Measurements from ENCODE around the gene GABRB1. TPM values are rescaled to one million over a fixed set of nuclear protein-coding genes. Genes with fewer than 3 reads are reported as not detected.

GABRB1 gene
- total RNA-seq, 1 experiment from 2014 or later: not detected

DNA sequence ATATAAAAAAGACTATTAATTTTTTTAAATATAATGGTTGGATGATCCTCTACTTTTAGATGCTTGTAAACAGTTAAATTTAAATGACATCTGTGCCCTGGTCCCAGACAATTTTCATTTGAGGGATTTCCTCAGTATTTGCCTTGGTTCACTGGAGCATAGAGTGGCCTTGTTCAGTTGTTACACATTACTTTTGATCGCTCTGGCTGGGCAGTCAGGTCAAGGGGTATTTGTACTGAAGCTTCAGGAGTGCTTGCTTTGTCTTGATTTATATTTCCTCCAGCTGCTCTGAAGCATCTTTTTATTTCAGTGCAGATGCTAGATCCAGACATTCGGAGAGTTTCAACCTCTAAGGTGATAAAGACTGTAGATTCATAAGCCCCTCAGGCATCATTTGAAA lies 382.2 kb downstream of the GABRB1 start:
- CTCF ChIA-PET: no interaction called here

More for the DNA sequence above, 382.2 kb downstream of the GABRB1 start:
- TF ChIP-seq EZH2phosphoT487 (IDR thresholded peaks at IDR 0.05; ENCODE audit: borderline replicate concordance) (no peak), SIN3A (IDR thresholded peaks at IDR 0.05; ENCODE audit: low read depth) (no peak), ZFX (IDR thresholded peaks at IDR 0.05) (no peak), YY1 (IDR thresholded peaks at IDR 0.05; ENCODE audit: extremely low read depth, insufficient replicate concordance, low read depth, low read length) (no peak), SP1 (IDR thresholded peaks at IDR 0.05; ENCODE audit: low read depth) (no peak), FOSL1 (IDR thresholded peaks at IDR 0.05; ENCODE audit: low read depth) (no peak), SRF (IDR thresholded peaks at IDR 0.05; ENCODE audit: low read depth) (no peak), CTCF (IDR thresholded peaks at IDR 0.05 in 2 of 3, conservative IDR thresholded peaks at IDR 0.05 in 1 of 3; ENCODE audit: borderline replicate concordance in 1 of 3, insufficient read depth in 1 of 3, low read depth in 2 of 3, low read length in 2 of 3) (no peak), TCF7L2 (IDR thresholded peaks at IDR 0.05; ENCODE audit: borderline replicate concordance, extremely low read depth, insufficient read depth, insufficient read length) (no peak), ELF1 (IDR thresholded peaks at IDR 0.05; ENCODE audit: borderline replicate concordance, low read depth) (no peak), EZH2 (IDR thresholded peaks at IDR 0.05) (no peak), ZNF274 (IDR thresholded peaks at IDR 0.05; ENCODE audit: low read depth, low read length) (no peak), REST (IDR thresholded peaks at IDR 0.05; ENCODE audit: low read depth) (no peak), JUND (IDR thresholded peaks at IDR 0.05) (no peak), CEBPB (IDR thresholded peaks at IDR 0.05; ENCODE audit: low read depth) (no peak), POLR2AphosphoS5 (IDR thresholded peaks at IDR 0.05; ENCODE audit: low read depth, low read length) (no peak)
- TF ChIP-seq, protein P1, sequence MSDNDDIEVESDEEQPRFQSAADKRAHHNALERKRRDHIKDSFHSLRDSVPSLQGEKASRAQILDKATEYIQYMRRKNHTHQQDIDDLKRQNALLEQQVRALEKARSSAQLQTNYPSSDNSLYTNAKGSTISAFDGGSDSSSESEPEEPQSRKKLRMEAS (IDR thresholded peaks at IDR 0.05): no peak
- TF ChIP-seq, protein P2, sequence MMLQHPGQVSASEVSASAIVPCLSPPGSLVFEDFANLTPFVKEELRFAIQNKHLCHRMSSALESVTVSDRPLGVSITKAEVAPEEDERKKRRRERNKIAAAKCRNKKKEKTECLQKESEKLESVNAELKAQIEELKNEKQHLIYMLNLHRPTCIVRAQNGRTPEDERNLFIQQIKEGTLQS (IDR thresholded peaks at IDR 0.05): no peak
- TF ChIP-seq, protein P3, sequence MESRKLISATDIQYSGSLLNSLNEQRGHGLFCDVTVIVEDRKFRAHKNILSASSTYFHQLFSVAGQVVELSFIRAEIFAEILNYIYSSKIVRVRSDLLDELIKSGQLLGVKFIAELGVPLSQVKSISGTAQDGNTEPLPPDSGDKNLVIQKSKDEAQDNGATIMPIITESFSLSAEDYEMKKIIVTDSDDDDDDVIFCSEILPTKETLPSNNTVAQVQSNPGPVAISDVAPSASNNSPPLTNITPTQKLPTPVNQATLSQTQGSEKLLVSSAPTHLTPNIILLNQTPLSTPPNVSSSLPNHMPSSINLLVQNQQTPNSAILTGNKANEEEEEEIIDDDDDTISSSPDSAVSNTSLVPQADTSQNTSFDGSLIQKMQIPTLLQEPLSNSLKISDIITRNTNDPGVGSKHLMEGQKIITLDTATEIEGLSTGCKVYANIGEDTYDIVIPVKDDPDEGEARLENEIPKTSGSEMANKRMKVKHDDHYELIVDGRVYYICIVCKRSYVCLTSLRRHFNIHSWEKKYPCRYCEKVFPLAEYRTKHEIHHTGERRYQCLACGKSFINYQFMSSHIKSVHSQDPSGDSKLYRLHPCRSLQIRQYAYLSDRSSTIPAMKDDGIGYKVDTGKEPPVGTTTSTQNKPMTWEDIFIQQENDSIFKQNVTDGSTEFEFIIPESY (IDR thresholded peaks at IDR 0.05; ENCODE audit: extremely low read depth, insufficient replicate concordance, low read length): no peak
- Histone ChIP-seq H3K27ac (ENCODE audit: low read depth, low read length) (no peak overlapping the region), H2AFZ (ENCODE audit: low read depth, low read length, poor library complexity, severe bottlenecking) (no peak overlapping the region), H3K4me1 (ENCODE audit: control insufficient read depth in 1 of 2, insufficient read depth in 2 of 2, low read length in 2 of 2) (no peaks in the 10 kb centered on the region), H3K9me3 (ENCODE audit: control insufficient read depth in 1 of 2, insufficient read depth in 1 of 2, low read depth in 1 of 2, low read length in 2 of 2) (no peaks in the 10 kb centered on the region), H3K79me2 (ENCODE audit: insufficient read depth, low read length) (no peaks in the 10 kb centered on the region), H3K4me2 (ENCODE audit: low read length) (no peak overlapping the region), H3K36me3 (ENCODE audit: control insufficient read depth in 1 of 2, insufficient read depth in 2 of 2, low read length in 2 of 2) (no peaks in the 10 kb centered on the region), H4K20me1 (ENCODE audit: insufficient read depth) (no peaks in the 10 kb centered on the region), H3K27me3 (ENCODE audit: insufficient read depth, low read length) (peaks cover 29% of the 10 kb centered on the region), H3K9me2 (ENCODE audit: insufficient read depth) (no peaks in the 10 kb centered on the region), H3K4me3 (replicated peaks in 1 of 2; ENCODE audit: low read depth in 1 of 2, low read length in 2 of 2) (no peak overlapping the region), H3K9ac (ENCODE audit: low read length) (no peak overlapping the region)
- ChIA-PET POLR2A (no interaction called here), RAD21 (ENCODE audit: low non-redundant PET in 1 of 2, low total read pairs in 2 of 2, uncharacterized antibody in 2 of 2, unreplicated experiment in 2 of 2) (no interaction called here)
- intact Hi-C loops (cut with micrococcal nuclease): no loop called here
- no TSS peak for BruUV-seq (replicated peaks)
- ATAC-seq (no peak), DNase-seq (ENCODE audit: low read depth, low spot score) (no peak)

Measured in HCT116 (cell line).